Heart left ventricle (tissue), 16 donors: ENCODE data around the gene CNTNAP5. TPM values are rescaled to one million over a fixed set of nuclear protein-coding genes. Genes with fewer than 3 reads are reported as not detected.
"Not testable (repeated sequence)": the region's sequence is repeated elsewhere in the genome, so short reads cannot be mapped to it uniquely, and the experiment has no call there.

ENCODE experiments used
- ATAC-seq, 4 donors: fragments of 200-7000 bp; cut with Tn5 transposase; one replicate each; pipeline ENCODE4 v1.9.1; 2020 to 2022; ENCODE audit warnings: moderate library complexity in 4 of 4, mild to moderate bottlenecking in 3 of 4, moderate number of reproducible peaks in 1 of 4
- DNase-seq, 5 donors: peaks; one replicate each; pipeline ENCODE4 v3.0.0-alpha.2; 2020
- H3K27ac ChIP-seq, 12 donors: fragments of 200-600 bp; sonication (generic) in 4 of 12; one replicate each; pipeline versions ENCODE4 v1.5.0 to v1.8.0; 2016 to 2022; ENCODE audit warnings: mild to moderate bottlenecking in 2 of 12
- H3K27me3 ChIP-seq, 9 donors: fragments of 200-600 bp; sonication (generic) in 2 of 9; one replicate each; pipeline versions ENCODE4 v1.5.1 to v1.8.0; 2016 to 2022; ENCODE audit warnings: mild to moderate bottlenecking in 3 of 9
- H3K36me3 ChIP-seq, 9 donors: fragments of 200-600 bp; sonication (generic) in 2 of 9; one replicate each; pipeline versions ENCODE4 v1.5.0 to v1.8.0; 2018 to 2022; ENCODE audit warnings: mild to moderate bottlenecking in 2 of 9
- H3K4me1 ChIP-seq, 12 donors: fragments of 200-600 bp; sonication (generic) in 4 of 12; one replicate each; pipeline versions ENCODE4 v1.5.0 to v1.8.0; 2016 to 2022; ENCODE audit warnings: mild to moderate bottlenecking in 3 of 12
- H3K4me3 ChIP-seq, 12 donors: fragments of 200-600 bp; sonication (generic) in 4 of 12; one replicate each; pipeline versions ENCODE4 v1.5.0 to v1.8.0; 2017 to 2022; ENCODE audit warnings: mild to moderate bottlenecking in 9 of 12, moderate library complexity in 4 of 12
- H3K9me3 ChIP-seq, 12 donors: fragments of 200-600 bp; sonication (generic) in 4 of 12; one replicate each; pipeline versions ENCODE4 v1.5.0 to v1.8.0; 2016 to 2022; ENCODE audit warnings: mild to moderate bottlenecking in 1 of 12
- POLR2A ChIP-seq, 2 donors: fragments of 450-650 bp; IDR thresholded peaks; one replicate each; pipeline ENCODE4 v1.6.1; 2017; ENCODE audit warnings: antibody characterized with exemption in 2 of 2, mild to moderate bottlenecking in 2 of 2, moderate library complexity in 2 of 2
- WGBS, 4 donors: extraction: QIAGEN DNeasy Blood & Tissue Kit in 2 of 4; methylation state at CpG; one replicate each; pipeline versions ENCODE4 v1.1.5 to v1.1.7; 2013 to 2018; 5-methylcytosine and 5-hydroxymethylcytosine counted together
- intact Hi-C, 10 donors: fragments of 100-400 bp; cut with DNase I; formaldehyde crosslinking; loops; one replicate each; pipeline versions ENCODE4 v1.11.1 to v1.14.2; 2022
- polyA plus RNA-seq, 2 donors: library from polyadenylated mRNA; stranded (reverse); fragments of 200-250 nt; gene quantifications; one replicate each; pipeline ENCODE4 v1.2.3, GENCODE V29; 2013
- total RNA-seq, 9 donors: library from RNA; depleted of rRNA in 2 of 9; stranded (reverse); fragments of >200 nt in 2 of 9; fragmentation: NEBNext Ultra II Directional in 3 of 9; extraction: Animal tissue kit (Norgen Biotek cat#: 25700) in 3 of 9; gene quantifications; one replicate each; pipeline versions ENCODE4 v1.1.0 to v1.2.4, GENCODE V29; 2016 to 2023
- TF ChIP-seq, protein P1 (sequence below), 12 donors: fragments of 200-600 bp; sonication (generic) in 4 of 12; IDR thresholded peaks; one replicate each; pipeline versions ENCODE4 v1.5.0 to v1.8.0; 2018 to 2022; ENCODE audit warnings: antibody characterized with exemption in 12 of 12, mild to moderate bottlenecking in 5 of 12
- donor health status: ischemic (EF 13 %, LVEDD 7.1; RV severe dilation, severe dysfunction).
- donor health status: healthy with polysubstance abuse.
- donor health status: DM: no; HTN: yes; CAD: no.
- donor health status: DM: no; HTN: no; CAD: no.
- donor health status: ischemic (EF 25% LVEDD 6.9; RV normal size, moderate dysfunction).
- donor health status: ischemic (EF 25% LVEDD 5.7; RV mildly dilated, moderate dysfunction).
- donor health status: healthy.
- donor health status: DM: yes; HTN: yes; CAD: no.
- donor health status: ischemic (EF 35%, LVEDD 5.7; RV mildly dilated, moderate dysfunction).
- donor health status: nonischemic (EF 11% LVEDD 7.7; RV severe dilation, severe dysfunction).
- donor health status: DM: yes; HTN: yes; CAD: no.
- donor health status: PGD.
- donor health status: ischemic (EF 29% LVEDD 5.4; RV normal size, mild dysfunction).
- donor health status: nonischemic (EF 23%, LVEDD 6.1; RV moderate dilation, normal function).

CNTNAP5 gene
- total and polyA plus RNA-seq, 11 donors = not detected

DNA sequence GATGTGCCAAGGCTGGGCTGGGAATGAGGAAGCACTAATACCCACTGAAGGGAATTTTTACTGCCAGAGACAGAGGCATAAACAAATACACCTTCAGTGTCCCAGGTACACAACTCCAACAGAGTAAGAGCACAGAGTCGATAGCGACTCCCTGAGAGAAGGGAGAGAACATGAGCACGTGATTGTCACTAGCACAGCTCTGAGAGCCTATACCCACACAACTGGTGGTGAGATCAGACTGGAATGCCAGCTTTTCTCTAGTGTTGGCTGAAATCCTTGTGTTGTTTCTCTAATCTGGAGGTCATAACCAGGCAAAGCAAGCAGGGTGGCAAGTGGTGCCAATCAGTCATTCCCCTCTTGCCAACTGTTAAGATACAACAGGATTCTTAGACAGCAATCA lies 377.2 kb downstream of the CNTNAP5 start:
- H3K27me3 ChIP-seq = peaks cover 0 to 8% (median 0%) of the 10 kb centered on the region in 9 donors
- H3K9me3 ChIP-seq = no peaks in the 10 kb centered on the region
- H3K4me3 ChIP-seq = no peak overlapping the region
- DNase-seq (no peak), ATAC-seq (no peak)
- no peaks in the 10 kb centered on the region for H3K4me1 ChIP-seq
- H3K36me3 ChIP-seq = no peaks in the 10 kb centered on the region
- TF ChIP-seq POLR2A (IDR thresholded peaks at IDR 0.05) = no peak
- TF ChIP-seq, protein P1, sequence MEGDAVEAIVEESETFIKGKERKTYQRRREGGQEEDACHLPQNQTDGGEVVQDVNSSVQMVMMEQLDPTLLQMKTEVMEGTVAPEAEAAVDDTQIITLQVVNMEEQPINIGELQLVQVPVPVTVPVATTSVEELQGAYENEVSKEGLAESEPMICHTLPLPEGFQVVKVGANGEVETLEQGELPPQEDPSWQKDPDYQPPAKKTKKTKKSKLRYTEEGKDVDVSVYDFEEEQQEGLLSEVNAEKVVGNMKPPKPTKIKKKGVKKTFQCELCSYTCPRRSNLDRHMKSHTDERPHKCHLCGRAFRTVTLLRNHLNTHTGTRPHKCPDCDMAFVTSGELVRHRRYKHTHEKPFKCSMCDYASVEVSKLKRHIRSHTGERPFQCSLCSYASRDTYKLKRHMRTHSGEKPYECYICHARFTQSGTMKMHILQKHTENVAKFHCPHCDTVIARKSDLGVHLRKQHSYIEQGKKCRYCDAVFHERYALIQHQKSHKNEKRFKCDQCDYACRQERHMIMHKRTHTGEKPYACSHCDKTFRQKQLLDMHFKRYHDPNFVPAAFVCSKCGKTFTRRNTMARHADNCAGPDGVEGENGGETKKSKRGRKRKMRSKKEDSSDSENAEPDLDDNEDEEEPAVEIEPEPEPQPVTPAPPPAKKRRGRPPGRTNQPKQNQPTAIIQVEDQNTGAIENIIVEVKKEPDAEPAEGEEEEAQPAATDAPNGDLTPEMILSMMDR (IDR thresholded peaks at IDR 0.05) = no peak
- intact Hi-C loops = no loop called here
- 72 to 91% (median 75%) methylated on average over 3 of the region's 3 CpGs for WGBS, 4 donors
- no peak overlapping the region for H3K27ac ChIP-seq

DNA sequence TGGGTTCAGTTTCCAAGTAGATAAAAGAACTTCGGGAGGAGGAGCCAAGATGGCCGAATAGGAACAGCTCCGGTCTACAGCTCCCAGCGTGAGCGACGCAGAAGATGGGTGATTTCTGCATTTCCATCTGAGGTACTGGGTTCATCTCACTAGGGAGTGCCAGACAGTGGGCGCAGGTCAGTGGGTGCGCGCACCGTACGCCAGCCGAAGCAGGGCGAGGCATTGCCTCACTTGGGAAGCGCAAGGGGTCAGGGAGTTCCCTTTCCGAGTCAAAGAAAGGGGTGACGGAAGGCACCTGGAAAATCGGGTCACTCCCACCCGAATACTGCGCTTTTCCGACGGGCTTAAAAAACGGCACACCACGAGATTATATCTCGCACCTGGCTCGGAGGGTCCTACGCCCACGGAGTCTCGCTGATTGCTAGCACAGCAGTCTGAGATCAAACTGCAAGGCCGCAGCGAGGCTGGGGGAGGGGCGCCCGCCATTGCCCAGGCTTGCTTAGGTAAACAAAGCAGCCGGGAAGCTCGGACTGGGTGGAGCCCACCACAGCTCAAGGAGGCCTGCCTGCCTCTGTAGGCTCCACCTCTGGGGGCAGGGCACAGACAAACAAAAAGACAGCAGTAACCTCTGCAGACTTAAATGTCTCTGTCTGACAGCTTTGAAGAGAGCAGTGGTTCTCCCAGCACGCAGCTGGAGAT lies 382.9 kb downstream of the CNTNAP5 start:
- DNase-seq, H3K4me3 ChIP-seq, ATAC-seq, intact Hi-C loops, H3K36me3 ChIP-seq, H3K4me1 ChIP-seq, H3K27me3 ChIP-seq, H3K27ac ChIP-seq, H3K9me3 ChIP-seq: not testable (repeated sequence)
- 84 to 91% (median 87%) methylated on average over 30 to 34 of the region's 35 CpGs for WGBS, 4 donors

DNA sequence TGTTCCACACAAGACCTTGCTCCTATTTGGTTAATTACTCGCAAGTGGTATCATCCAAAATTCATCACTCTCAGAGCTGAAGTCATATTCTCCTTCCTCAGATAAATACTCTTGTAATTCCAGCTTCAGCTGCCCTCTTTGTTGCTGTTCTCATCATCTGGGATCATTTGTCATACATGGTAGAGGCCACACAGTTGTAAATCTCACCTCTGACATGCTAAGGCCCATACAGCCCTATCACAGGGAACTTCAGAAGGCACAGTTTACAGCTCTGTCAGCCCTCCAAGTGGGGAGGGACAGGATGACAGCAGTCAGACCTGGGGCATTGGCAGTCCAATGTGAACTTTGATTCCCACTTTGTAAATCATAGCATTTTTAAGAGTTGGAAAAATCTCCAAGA lies 399.0 kb downstream of the CNTNAP5 start:
- no peaks in the 10 kb centered on the region for H3K9me3 ChIP-seq
- H3K27me3 ChIP-seq = no peaks in the 10 kb centered on the region
- no peak for ATAC-seq
- no peaks in the 10 kb centered on the region for H3K36me3 ChIP-seq
- DNase-seq = no peak
- no peaks in the 10 kb centered on the region for H3K4me1 ChIP-seq
- TF ChIP-seq, protein P1 (IDR thresholded peaks at IDR 0.05) = no peak
- no peak for TF ChIP-seq POLR2A (IDR thresholded peaks at IDR 0.05)
- 81 to 90% (median 86%) methylated on average over 1 of the region's 1 CpG for WGBS, 4 donors
- H3K27ac ChIP-seq = no peak overlapping the region
- intact Hi-C loops = no loop called here
- no peak overlapping the region for H3K4me3 ChIP-seq

DNA sequence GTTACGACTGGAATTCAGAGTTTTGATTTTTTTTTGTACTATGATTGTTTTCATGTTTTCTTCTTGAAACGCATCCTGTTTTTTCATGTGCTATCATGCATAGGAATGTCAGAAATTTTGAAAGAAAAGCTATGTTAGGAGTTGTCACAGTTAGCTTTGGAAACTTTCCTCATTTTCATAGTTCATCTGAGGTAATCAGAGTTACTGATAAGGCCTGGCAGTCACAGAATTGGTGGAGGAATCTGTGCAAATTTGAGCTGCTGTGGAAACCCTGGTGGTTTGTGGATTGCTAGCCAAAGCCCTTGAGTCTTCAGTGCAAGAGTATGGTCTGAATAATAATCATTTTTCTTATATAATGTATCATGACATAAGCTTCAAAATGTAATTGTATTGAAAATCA lies 401.0 kb downstream of the CNTNAP5 start:
- Histone ChIP-seq H3K27me3 (no peaks in the 10 kb centered on the region), H3K27ac (no peak overlapping the region), H3K4me1 (no peaks in the 10 kb centered on the region), H3K36me3 (no peaks in the 10 kb centered on the region), H3K4me3 (no peak overlapping the region), H3K9me3 (no peaks in the 10 kb centered on the region)
- TF ChIP-seq POLR2A (IDR thresholded peaks at IDR 0.05) = no peak
- TF ChIP-seq, protein P1 (IDR thresholded peaks at IDR 0.05) = no peak
- no peak for ATAC-seq
- no peak for DNase-seq
- intact Hi-C loops = no loop called here
- 57 to 75% (median 68%) methylated on average over 2 of the region's 2 CpGs for WGBS, 4 donors

DNA sequence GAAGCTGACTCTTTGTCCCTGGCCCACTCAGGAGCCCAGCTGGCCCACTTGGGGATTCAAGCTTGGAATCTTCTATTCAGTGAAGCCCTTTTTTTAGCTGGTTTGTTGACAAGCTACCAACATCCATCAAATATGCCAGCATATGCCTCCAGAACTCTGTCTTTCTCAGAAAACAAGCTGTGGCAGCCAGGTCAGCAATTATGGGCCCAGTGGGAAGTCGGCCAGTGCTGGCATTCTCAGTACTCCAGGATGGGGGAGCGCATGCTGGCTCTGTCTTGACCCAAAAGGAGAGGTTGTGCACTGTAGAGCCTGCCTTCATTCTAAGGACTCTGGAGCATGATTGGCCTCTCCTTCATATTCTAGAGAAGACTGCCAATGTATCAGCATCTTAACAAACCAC lies 401.5 kb downstream of the CNTNAP5 start:
- no peak for ATAC-seq
- TF ChIP-seq POLR2A (IDR thresholded peaks at IDR 0.05) = no peak
- TF ChIP-seq, protein P1 (IDR thresholded peaks at IDR 0.05) = no peak
- DNase-seq = no peak
- Histone ChIP-seq H3K4me1 (no peaks in the 10 kb centered on the region), H3K36me3 (no peaks in the 10 kb centered on the region), H3K27ac (no peak overlapping the region), H3K4me3 (no peak overlapping the region), H3K9me3 (no peaks in the 10 kb centered on the region), H3K27me3 (no peaks in the 10 kb centered on the region)
- WGBS, 4 donors = 52 to 74% (median 61%) methylated on average over 2 of the region's 2 CpGs
- intact Hi-C loops = no loop called here
